GM12892 (cell line): ENCODE results near the gene UCK1.

Experiments used
- POLR2A ChIP-seq: IDR thresholded peaks from 2 replicates; pipeline ENCODE4 v1.6.1; 2011; ENCODE audit warnings: low read depth, low read length, control low read depth
- POLR2AphosphoS5 ChIP-seq: IDR thresholded peaks from 2 replicates; pipeline ENCODE4 v1.6.1; 2011; ENCODE audit warnings: low read depth, low read length, control low read depth
- TAF1 ChIP-seq: IDR thresholded peaks from 2 replicates; pipeline ENCODE4 v1.6.1; 2011; ENCODE audit warnings: low read depth, mild to moderate bottlenecking, control low read depth, low read length, borderline replicate concordance

DNA sequence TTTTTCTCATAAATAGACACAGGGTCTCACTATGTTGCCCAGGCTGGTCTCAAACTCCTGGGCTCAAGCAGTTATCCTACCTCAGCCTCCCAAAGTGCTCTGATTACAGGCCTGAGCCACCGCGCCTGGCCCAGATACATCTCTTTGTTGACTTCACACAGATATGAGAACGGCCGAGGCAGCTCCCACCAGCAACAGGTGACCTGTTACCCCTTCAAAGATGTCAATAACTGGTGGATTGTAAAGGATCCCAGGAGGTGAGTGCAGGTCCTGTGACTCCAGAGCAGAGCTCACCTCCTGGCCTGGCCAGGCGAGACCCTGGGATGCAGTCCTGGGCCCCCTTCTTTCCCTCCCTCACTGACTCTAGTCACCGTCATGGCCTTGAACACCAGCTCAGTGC, 19.2 kb downstream of the UCK1 start:
- no peak for TF ChIP-seq POLR2A
- no peak for TF ChIP-seq TAF1
- TF ChIP-seq POLR2AphosphoS5: no peak
